HS-5 (cell line): ENCODE results near the gene TUBB6.

Experiments used
- DNase-seq: peaks from one replicate; pipeline ENCODE4 v3.0.0-alpha.2; 2012; ENCODE audit warnings: low read depth

The TUBB6 gene

DNA sequence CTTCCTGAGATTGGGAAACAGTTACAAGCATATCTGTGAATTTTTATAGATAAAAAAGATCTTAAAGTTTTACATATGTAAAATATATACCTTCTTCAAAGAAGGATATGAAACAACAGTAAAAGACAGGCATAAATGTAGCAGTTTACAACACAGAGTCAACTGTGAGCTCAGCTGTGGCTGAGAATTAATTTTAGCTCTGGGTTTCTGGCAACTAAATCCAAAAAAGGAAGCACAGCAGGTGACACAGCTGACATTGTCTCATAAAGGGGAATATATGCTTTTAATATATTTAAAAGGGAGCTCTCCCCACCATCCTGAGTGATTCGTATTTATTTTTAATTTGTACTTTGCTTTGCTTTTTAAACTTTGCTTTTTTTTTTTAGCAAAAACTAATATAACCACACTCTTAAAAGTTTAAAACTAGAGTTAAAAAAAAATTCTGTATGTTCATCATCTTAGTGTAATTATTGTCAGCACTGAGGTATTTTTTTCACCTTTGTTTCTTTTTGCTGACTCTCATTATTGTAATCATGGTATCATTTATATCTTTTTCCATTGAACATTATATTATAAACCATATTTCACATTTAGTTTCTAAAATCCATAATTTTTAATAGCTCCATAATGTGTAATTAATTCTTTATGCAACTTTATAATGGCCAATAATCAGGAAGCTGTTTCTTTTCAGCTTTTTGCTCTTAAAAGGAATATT is 6.7 kb downstream of the TUBB6 start:
- no peak for DNase-seq

DNA sequence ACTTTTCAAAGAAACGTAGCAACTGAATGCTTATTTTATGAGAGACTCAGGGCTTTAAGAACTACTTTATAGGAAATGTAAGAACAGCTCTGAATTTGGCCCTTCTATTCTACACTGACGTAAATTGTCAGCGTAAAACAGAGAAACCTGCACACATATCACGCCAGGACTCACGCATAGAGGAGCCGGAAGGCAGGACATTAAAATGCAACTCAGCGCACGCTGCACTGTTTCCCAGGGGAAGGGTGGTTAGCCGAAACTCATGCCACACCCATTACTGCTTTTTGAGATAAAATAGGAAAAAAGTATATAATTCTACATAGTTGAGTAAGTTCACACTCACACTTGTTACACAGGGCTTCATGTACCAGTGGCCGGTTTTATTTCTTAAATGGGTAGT is 7.4 kb downstream of the TUBB6 start:
- DNase-seq, result no peak

DNA sequence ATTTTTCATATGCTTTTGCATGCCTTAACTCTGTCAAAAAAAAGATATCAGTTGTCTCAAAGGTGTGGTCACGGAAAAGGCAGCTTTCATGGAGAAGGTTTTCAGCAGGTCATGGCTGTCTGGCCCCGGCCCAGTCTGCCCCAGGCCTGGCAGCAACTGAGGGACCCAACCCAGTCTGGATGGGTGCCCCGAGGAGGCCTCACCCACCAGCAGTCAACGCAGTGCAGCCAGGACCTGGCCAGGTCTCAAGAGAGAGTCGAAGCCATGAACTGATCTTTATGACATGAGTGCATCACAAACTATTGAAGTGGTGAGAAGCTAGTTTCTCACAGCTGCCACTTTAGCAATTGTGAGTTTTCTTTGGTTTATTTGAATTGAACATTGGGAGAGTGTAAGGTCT is 7.9 kb downstream of the TUBB6 start:
- DNase-seq, result no peak

DNA sequence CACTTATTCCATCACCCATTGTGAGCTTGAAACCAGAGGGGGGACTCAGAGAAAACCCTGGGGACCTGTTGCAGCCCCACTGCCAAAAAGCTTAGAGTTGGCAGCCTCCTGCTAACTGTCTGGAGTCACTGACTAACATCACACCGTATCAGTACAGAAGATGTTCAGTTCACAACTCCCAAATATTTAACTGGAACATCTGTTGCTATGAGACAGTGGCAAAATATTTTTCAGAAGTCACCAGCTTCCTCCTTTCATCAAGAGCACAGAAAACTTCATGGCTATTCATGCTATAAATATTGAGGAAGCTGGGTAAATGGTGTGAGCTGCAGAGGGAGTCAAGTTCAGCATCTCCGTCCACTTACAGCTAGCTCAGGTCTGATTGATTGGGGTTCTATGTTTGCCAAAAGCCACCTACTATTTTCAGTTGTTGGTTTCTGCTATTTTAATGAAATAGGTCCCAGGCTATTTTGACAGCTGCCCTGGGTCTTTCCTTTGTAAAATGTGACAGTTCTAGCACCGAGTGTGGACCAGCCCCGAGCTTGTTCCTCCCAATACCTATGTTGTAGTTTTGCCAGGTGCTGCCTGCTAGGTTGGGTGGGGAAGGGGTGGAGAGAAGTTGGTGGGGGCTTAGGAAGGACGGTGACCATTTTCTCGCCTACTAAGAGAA is 9.8 kb downstream of the TUBB6 start:
- DNase-seq, result no peak

DNA sequence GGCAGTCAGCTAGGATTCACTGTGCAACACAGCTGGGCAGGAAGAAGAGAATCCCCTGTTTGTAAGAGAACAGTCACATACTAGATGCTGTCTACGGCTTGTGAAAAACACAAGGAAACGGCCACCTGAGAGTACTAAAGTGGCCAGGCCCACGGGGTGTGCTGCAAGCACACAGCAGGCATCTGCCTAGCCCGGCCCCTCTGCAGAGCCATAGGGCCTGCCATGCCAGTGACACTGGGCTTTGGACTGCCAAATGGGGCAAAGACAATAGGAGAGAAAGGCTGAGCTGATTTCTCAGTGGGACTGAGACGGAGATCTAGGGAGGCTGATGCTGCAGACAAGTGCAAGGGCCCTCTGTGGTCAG is 10.3 kb downstream of the TUBB6 start:
- DNase-seq, result no peak

DNA sequence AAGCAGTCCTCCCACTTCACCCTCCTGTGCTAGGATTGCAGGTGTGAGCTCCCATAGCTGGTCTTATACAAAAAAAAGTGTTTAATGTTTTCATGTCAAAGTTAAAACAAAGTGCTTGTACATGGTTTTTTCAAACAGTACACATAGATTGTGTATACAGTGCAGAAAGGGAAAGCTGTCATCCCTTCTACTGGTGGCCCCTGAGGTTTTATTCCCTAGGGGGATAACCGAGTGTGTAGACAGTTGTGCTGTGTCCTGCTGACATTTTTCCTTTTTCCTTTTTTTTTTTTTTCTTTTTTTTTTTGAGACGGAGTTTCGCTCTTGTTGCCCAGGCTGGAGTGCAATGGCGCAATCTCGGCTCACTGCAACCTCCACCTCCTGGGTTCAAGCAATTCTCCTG is 10.8 kb downstream of the TUBB6 start:
- no peak for DNase-seq

DNA sequence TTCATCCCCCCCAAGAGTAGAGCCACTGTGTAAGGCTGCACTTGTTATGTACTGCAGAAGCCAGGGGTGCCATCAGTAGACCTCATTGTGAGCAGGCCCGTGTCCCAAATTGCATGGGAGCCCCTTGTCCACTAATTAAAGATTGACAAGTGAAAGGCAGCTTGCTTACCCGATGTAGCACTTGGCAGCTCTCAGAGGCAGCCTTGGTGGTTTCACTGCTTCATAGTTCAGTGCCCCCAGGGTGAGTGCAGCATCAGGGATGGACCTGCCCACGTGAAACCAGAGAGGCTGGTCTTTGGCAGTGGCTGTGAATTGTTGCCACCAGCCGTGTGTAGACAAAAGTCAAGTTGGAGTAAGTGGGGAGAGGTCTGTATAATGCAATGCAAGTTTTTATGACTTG is 13.3 kb downstream of the TUBB6 start:
- DNase-seq, result no peak

DNA sequence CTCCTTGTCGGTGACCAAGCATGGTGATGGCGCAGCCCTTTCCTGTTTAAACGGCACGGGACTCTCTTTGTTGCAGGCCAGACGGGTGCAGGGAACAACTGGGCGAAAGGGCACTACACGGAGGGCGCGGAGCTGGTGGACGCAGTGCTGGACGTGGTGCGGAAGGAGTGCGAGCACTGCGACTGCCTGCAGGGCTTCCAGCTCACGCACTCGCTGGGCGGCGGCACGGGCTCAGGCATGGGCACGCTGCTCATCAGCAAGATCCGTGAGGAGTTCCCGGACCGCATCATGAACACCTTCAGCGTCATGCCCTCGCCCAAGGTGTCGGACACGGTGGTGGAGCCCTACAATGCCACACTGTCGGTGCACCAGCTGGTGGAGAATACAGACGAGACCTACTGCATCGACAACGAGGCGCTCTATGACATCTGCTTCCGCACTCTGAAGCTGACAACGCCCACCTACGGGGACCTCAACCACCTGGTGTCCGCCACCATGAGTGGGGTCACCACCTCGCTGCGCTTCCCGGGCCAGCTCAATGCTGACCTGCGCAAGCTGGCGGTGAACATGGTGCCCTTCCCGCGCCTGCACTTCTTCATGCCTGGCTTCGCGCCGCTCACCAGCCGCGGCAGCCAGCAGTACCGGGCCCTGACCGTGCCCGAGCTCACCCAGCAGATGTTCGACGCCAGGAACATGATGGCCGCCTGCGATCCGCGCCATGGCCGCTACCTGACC is 17.1 kb downstream of the TUBB6 start:
- no peak for DNase-seq

DNA sequence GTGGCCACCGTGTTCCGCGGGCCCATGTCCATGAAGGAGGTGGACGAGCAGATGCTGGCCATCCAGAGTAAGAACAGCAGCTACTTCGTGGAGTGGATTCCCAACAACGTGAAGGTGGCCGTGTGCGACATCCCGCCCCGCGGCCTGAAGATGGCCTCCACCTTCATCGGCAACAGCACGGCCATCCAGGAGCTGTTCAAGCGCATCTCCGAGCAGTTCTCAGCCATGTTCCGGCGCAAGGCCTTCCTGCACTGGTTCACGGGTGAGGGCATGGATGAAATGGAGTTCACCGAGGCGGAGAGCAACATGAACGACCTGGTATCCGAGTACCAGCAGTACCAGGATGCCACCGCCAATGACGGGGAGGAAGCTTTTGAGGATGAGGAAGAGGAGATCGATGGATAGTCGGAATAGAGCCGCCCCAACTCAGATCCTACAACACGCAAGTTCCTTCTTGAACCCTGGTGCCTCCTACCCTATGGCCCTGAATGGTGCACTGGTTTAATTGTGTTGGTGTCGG is 17.7 kb downstream of the TUBB6 start:
- DNase-seq, result no peak

DNA sequence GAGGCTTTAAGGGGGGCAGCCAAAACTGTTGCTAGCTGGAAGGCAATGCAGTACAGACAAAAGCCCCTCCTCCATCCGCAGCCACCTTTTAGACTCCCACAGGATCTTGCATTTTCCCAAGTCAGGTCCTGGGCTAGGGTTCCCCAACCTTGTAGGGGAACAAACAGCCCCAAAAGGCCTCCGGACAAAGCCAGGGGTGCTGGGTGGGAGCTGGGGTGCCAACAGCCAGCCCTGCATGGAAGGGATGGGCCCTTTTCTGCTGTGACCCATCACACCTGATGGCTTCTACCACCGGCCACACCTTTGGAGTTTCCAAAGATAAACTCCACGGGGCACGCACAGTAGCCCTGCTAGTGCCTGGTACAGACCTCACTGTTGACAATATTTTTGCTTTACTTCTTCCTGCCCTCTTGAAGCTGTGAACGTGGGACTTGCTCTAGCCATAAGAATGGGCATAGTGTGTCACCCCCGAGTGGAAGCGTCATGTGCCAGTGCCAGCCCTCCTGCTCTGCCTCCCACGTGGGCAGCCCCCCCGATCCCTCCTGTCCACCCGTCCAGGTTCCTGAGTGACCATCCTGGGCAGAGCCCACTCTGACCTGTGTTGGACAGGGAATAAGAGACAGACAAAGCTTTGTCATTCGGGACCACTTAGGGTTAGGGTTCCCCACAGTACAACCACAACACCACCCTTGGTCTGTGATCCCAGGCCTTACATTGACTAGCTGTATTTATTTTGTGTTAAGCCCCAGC is 18.8 kb downstream of the TUBB6 start:
- DNase-seq, result no peak

DNA sequence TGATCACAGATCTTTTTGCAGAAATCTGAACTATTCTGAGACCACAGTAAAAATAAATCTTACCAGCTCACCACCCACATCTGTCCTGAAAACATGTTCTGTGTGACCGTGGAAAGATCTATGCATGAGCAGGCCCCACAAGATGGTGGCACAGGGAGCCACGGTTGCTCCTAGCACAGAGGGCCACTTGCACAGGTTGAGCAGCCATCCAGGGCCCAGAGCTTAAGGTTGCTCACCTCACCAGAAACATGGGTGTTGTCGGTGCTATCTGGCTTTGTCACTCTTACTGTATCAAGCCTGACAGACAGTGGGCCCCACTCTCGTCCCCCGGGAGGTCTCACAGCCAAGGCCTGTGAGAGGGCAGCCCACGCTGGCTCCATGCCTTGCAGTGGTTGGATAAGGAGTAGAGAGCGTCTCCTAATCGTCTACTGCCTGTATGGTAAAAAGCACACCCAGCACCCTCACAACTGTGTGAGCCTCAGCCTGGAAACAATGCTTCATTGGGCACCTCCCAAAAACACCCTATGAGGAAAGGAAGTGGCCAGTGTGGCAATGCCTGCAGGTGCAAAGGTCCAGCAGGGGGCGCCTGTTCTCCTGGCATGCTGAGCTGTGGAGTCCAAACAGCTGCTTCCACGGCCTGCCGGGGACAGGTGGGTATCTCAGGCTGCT is 19.6 kb downstream of the TUBB6 start:
- DNase-seq, result no peak

DNA sequence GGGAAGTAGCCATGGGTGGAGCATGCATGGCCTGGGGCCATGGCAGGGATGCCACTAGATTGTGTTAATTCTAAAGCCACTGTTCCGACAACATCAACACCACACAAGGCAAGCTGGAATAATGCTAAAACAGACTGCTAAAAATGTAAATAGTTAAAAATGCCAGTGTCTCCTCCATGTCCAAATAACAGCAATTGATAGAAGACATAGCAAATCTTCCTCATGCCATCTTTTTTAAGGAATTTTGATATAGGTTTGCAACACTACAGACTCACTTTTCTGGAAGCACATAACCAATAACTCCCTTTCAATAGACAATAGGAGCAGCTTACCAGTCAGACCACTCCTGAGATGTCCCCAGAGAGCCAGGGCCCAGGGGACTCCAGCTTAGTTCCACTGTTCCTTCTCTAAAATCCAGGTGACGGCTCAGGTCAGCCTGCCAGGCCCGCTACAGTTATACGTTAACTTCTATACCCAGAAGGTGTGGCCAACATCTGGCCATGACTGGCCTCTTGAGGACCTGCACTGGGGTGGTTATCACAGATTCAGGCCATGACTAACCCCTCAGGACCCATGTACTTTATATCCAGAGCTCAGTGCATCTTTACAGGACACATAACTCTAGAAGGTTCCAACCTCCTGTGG is 20.3 kb downstream of the TUBB6 start:
- DNase-seq, result no peak

DNA sequence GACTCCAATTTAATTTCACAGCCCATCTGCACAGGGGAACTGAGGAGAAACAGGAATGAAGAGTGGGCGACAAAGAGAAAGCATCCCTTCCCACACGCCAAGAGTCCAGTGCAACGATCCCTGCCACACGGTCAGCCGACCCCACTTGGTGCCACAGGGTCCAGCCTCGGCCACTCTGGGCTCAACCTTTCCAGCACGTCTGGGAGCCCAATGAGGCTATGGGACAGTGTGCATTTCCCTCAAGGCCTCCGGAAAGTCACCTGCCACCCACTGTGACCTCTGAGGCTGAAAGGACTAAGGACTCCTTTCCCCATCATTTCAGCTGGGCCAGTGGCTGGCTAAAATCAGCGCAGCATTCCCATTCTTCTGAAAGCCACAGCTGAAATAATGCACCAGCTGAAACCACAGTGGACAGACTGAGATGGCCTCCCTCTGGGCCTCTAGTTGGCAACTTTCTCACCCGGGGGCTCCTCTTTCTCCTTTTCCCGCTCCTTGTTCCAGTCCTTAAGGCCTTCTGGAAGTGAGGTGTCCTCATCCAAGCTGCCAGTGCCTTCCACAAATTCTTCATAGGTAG is 21.2 kb downstream of the TUBB6 start:
- no peak for DNase-seq

DNA sequence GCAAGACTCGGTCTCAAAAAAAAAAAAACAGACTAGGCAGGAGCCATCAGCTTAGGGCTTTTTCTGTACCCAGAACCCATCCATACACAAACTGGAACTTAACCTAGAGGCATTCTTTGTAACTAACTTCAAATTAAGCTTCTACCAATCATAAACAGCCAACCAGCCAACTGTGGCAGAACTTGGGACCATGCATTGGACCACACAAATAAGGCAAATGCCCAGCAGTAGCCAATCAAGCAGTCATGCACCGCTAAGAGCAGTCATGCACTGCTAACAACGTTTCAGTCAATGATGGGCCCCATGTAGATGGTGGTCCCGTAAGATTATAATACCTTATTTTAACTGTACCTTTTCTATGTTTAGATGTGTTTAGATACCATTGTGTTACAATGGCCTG is 22.7 kb downstream of the TUBB6 start:
- no peak for DNase-seq

DNA sequence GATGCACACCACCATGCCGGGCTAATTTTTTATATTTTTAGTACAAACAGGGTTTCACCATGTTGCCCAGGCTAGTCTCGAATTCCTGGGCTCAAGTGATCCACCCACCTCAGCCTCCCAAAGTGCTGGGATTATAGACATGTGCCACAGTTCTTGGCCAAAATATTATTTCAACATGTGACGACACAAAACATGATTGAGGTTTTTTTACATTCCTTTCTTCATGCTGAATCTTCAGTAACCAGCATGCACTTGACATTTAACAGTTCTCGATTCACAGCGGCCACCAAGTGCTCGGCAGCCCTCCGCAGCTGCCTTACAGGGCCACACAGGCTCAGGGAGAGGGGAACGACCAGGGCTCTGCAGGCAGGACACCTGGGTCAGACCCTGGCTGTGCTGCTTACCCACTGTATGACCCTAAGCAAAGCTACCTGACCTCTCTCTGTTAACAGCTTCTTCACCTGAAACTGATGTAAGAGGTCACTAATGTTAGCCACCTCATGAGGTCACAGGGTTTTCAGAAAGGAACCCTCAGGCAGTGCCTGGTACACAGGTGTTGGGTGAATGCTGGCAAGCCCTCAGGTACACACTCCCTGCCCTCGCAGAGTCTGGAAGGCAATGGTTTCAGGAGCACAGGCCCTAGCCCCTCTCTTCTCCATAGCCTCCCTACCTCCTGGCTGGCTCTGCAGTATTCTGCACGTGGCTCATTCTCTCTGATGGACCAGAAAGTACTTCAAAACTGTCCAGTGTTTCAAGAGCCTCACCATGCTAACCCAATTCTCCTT is 25.7 kb downstream of the TUBB6 start:
- DNase-seq, result no peak

DNA sequence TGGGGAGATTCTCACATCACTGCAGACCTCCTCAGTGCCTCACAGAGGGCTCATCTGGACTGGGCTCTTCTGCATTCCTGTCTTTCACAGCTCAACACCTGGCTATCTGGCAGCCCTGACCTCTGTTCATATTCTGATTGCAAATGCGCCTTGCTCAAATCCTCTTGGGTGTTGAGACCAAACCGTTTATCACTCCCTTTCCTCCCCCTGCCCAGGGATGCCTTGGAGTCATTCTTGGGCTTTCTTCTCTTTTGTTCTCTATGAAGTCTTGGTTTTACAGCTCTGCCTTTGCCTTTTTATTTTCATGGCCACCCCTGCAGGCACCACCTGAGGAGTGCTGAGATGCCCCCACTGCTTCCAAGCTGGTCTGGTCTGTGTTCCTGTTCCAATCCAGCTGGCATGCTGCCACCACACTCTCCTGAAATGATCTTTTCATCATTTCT is 26.3 kb downstream of the TUBB6 start:
- no peak for DNase-seq

DNA sequence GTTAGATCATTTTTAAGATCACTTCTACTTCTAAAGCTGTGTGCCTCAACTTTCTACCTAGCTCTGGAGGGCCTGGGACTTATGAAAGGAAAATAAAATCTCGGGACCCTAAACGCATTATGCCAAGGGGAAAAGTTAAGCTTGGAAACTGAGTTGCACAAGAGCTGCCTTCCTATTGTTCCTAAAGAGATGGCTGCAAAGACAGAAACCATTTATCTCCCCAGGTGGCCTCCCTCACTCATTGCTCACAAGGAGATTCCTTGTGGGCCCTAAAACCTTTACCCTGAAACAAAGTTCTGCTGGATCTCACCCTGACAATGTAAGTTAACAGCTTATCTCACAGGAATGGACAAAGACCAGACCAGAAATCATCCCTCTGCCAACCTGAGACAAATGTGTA is 26.8 kb downstream of the TUBB6 start:
- no peak for DNase-seq

DNA sequence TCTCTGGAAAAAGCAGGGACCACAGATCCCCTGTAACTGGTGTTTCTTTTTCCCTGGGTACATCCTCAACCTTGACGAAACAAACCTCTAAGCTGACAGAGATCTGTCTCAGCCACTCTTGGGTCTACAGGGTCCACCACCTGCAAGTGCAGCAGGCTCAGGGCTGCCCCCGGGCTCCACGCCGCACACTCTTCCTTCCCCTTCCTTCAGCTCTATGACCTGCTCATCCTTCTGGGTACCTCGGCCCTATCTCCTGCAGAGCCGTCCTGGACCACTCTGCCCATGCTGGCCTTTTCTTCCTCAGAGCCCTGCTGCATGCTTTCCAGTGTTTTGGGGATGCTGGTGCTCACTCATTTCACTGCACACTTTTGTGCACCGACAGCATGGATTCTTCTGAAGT is 27.5 kb downstream of the TUBB6 start:
- no peak for DNase-seq

DNA sequence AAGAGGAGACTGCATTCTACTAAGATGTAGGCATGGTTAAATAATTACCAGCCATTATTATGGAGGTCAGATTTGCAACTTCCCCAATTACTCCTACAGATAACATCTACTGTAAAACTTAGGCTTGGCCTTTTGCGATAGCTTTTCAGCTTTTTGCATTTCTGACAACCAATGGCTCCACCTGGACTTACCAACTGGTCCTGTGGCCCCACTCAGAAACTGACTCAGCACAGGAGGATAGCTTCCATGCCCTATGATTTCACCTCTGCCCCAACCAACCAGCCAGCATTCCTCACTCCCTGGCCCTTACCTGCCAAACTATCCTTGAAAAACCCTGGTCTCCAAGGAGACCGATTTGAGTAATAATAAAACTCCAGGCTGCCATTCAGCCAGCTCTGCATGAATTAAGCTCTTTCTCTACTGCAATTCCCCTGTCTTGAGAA is 28.2 kb downstream of the TUBB6 start:
- no peak for DNase-seq

DNA sequence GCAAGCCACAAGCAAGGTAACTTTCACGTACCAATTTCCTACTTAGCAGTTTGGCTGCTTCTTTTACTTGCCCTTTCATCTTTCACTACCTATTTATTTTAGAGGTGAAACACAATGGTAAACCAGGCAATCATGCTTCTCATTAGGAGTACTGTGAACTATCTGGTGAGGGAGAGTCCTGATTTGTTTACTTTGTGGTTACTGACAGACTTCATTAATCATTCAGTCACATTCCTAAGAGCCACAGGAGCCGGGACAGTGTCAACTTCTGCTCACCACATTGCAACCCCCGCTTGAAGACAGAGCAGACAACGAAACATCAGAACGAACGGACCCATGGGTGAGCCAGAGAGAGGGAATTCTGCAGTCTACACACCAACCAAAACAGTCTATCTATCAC is 28.8 kb downstream of the TUBB6 start:
- no peak for DNase-seq
